ENCODE results near the gene MSTO1. TPM values are rescaled to one million over a fixed set of nuclear protein-coding genes. Genes with fewer than 3 reads are reported as not detected.

MSTO1 gene
- polyA plus RNA-seq, 1 experiment: 17.1 TPM

DNA sequence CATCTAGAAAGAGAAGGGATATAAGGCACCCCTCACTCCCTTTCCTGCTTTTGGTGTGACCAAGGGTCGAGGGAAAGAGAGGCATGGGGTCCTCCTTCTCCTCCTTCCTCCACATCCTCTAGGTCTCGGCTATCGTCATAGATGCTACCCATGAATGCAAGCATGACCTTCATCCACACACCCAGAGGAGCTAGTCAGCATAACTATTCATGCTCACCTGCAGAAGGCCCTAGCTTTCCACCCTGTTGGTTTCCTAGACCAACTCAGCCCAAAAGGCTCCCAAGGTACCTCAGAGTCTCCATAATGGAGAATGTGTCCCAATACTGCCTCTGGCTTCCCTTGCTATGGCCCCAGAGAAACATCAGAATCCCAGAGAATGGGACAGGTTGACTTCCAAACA lies 33.2 kb downstream of the MSTO1 start:
- ChIA-PET CTCF (no interaction called here), POLR2A (no interaction called here)

GRCh38 chr1:155645034-155645598 lies 35.1 kb downstream of the MSTO1 start:
- POLR2A ChIA-PET: interaction anchor here (0.5 kb wide), 1 partner anchor 82 kb away, joined by 5 read pairs; no protein-coding TSS in a partner anchor
- Histone ChIP-seq H3K27ac (ENCODE audit: low read depth, low read length) (peak overlapping the region; percentile 39), H3K27me3 (ENCODE audit: control insufficient read depth, insufficient read depth, low read length) (no peaks in the 10 kb centered on the region), H3K9me3 (ENCODE audit: control insufficient read depth, insufficient read depth, low read length) (peaks cover 30% of the 10 kb centered on the region), H3K4me3 (ENCODE audit: low read depth, low read length) (no peak overlapping the region)
- no peak for DNase-seq (ENCODE audit: low read depth, low spot score)
- CTCF ChIA-PET: no interaction called here
- TF ChIP-seq, protein P1, sequence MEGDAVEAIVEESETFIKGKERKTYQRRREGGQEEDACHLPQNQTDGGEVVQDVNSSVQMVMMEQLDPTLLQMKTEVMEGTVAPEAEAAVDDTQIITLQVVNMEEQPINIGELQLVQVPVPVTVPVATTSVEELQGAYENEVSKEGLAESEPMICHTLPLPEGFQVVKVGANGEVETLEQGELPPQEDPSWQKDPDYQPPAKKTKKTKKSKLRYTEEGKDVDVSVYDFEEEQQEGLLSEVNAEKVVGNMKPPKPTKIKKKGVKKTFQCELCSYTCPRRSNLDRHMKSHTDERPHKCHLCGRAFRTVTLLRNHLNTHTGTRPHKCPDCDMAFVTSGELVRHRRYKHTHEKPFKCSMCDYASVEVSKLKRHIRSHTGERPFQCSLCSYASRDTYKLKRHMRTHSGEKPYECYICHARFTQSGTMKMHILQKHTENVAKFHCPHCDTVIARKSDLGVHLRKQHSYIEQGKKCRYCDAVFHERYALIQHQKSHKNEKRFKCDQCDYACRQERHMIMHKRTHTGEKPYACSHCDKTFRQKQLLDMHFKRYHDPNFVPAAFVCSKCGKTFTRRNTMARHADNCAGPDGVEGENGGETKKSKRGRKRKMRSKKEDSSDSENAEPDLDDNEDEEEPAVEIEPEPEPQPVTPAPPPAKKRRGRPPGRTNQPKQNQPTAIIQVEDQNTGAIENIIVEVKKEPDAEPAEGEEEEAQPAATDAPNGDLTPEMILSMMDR (IDR thresholded peaks at IDR 0.05; ENCODE audit: low read depth, low read length): no peak

More for the DNA sequence above, 33.2 kb downstream of the MSTO1 start:
- no peak for DNase-seq (ENCODE audit: low read depth, low spot score)
- Histone ChIP-seq H3K27me3 (ENCODE audit: control insufficient read depth, insufficient read depth, low read length) (no peaks in the 10 kb centered on the region), H3K4me3 (ENCODE audit: low read depth, low read length) (no peak overlapping the region), H3K27ac (ENCODE audit: low read depth, low read length) (no peak overlapping the region), H3K9me3 (ENCODE audit: control insufficient read depth, insufficient read depth, low read length) (peaks cover 30% of the 10 kb centered on the region)
- TF ChIP-seq, protein P1 (IDR thresholded peaks at IDR 0.05; ENCODE audit: low read depth, low read length): no peak

GRCh38 chr1:155645648-155646047 lies 35.6 kb downstream of the MSTO1 start:
- TF ChIP-seq, protein P1 (IDR thresholded peaks at IDR 0.05; ENCODE audit: low read depth, low read length): no peak
- H3K4me3 ChIP-seq (ENCODE audit: low read depth, low read length): no peak overlapping the region
- POLR2A ChIA-PET: no interaction called here
- no peak for DNase-seq (ENCODE audit: low read depth, low spot score)
- peaks cover 30% of the 10 kb centered on the region for H3K9me3 ChIP-seq (ENCODE audit: control insufficient read depth, insufficient read depth, low read length)
- peak overlapping the region; percentile 39 for H3K27ac ChIP-seq (ENCODE audit: low read depth, low read length)
- H3K27me3 ChIP-seq (ENCODE audit: control insufficient read depth, insufficient read depth, low read length): no peaks in the 10 kb centered on the region
- CTCF ChIA-PET: no interaction called here

- Histone ChIP-seq H3K9me3 (ENCODE audit: control insufficient read depth, insufficient read depth, low read length) (peaks cover 26% of the 10 kb centered on the region), H3K27me3 (ENCODE audit: control insufficient read depth, insufficient read depth, low read length) (no peaks in the 10 kb centered on the region), H3K4me3 (ENCODE audit: low read depth, low read length) (0 out of 2 replicates have a peak overlapping the region, but pooled peaks have one; percentile 10), H3K27ac (ENCODE audit: low read depth, low read length) (peak overlapping the region; percentile 11)
- DNase-seq (ENCODE audit: low read depth, low spot score): no peak
- TF ChIP-seq, protein P1 (IDR thresholded peaks at IDR 0.05; ENCODE audit: low read depth, low read length): no peak
- POLR2A ChIA-PET: interaction anchor here (0.6 kb wide), 1 partner anchor 48 kb away, joined by 3 read pairs; no protein-coding TSS in a partner anchor
- CTCF ChIA-PET: interaction anchor here (3.1 kb wide), 1 partner anchor 396 kb away, joined by 21 read pairs; no protein-coding TSS in a partner anchor
Measured at GRCh38 chr1:155646307-155646706, 36.3 kb downstream of the MSTO1 start.

Measured in AG04450 (cell line).